Caki2 (cell line): ENCODE data around the gene SERPINB8. TPM values are rescaled to one million over a fixed set of nuclear protein-coding genes. Genes with fewer than 3 reads are reported as not detected.

Experiments used
- DNase-seq: peaks from one replicate; pipeline ENCODE4 v3.0.0-alpha.2; 2015; ENCODE audit warnings: low read depth
- in situ Hi-C: cut with HindIII; loops from 2 replicates; pipeline ENCODE4 v1.10.0; 2016; ENCODE audit warnings: low sequenced_read_pairs, low pct_unique_long_range_greater_than_20kb, mixed read lengths
- total RNA-seq: library from RNA; depleted of rRNA; stranded (reverse); fragments of >200 nt; shearing (Covaris generic); gene quantifications from 2 replicates; pipeline ENCODE4 v1.2.3, GENCODE V29; 2014; ENCODE audit warnings: low replicate concordance

SERPINB8 gene
- total RNA-seq, 1 experiment from 2014 or later = 4.9 TPM

GRCh38 chr18:63961435-63961980 lies 8.4 kb upstream of the SERPINB8 start:
- in situ Hi-C loops = no loop called here
- no peak for DNase-seq

DNA sequence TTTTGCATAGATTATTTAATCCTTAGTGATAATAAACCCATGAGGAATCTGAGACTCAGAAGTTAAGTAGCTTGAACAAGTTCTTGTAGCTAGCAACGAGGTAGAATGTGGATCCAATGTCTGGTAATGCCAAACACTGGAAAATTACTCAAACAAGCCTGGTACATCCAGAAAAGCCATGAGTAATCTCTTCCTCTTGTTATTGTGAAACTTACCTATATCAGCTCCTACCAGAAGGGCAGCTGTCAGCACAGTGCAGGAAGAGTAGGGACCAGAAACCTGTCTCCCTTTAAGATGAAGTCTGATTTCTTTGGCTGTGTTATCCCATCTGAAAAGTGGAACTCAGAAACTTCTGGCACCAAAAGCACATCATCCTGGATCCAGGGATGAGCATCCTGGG lies 7.7 kb upstream of the SERPINB8 start:
- no peak for DNase-seq
- in situ Hi-C loops = no loop called here

- in situ Hi-C loops = no loop called here
These were observed 6.1 kb upstream of the SERPINB8 start for GRCh38 chr18:63963615-63964256.

DNA sequence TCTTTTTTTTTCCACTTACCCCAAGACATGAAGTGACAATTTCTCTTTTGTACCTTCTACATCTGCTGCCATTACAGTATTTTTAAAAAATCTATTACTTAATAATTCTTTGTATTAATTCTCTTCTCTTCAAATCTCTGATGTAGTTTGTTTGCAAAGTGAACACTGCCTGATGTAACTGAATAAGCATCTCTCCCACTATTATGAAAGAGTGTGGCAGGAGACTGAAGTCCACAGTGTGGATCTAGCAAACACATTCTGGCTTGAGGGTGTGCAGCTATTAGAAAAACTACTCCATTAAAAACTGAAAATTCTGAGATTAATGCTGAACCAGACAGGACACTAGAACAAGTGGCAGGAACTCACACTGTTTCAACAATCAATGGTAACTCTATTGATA lies 5.0 kb upstream of the SERPINB8 start:
- no peak for DNase-seq
- in situ Hi-C loops = no loop called here

More at GRCh38 chr18:63963615-63964256, 6.1 kb upstream of the SERPINB8 start:
- DNase-seq = peak; percentile 17

DNA sequence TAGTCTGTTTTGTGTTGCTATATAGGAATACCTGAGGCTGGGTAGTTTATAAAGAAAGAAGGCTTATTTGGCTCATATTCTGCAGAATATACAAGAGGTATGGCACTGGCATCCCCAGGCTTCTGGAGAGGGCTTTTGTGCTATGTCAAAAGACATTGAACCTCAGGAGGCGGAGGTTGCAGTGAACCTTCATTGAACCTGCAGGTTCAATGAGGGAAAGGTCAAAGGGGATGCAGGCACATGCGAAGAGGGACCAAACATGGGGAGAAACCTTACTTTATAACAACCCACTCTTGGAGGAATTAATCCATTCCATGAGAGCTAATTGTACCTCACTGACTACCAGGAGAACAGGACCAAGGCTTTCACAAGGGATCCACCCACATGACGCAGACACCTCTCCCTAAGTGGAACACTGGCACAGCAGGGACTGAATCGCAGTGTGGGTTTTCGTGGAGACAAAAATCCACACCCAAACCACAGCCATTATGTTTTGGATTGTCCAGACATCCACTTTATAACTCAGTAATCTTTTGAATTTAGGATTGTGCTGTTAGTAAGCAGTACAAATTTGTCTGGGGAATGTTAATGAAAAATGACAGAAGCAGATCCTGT lies 4.1 kb upstream of the SERPINB8 start:
- in situ Hi-C loops = no loop called here

DNA sequence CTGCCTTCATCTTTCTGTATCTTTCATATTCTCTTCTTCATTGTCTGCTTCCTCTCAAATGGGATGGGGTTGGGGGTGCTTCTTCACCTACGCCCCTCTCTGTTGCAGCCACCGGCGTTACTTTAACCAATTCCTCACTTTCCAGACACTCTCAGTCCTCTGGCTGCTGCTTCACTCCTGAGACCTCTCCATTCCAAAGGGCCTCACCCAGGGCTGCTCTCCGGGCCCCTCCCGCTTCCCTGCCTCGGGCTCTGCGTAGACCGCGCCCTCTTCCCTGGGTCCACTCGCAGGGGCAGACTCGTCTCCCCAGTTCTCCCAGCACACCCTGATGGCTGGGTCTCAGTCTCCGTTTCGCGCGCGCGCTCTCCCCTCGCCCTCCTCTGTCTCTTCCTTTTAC lies 926 bp downstream of the SERPINB8 start:
- in situ Hi-C loops = no loop called here

More for the DNA sequence above, 4.1 kb upstream of the SERPINB8 start:
- DNase-seq = no peak

DNA sequence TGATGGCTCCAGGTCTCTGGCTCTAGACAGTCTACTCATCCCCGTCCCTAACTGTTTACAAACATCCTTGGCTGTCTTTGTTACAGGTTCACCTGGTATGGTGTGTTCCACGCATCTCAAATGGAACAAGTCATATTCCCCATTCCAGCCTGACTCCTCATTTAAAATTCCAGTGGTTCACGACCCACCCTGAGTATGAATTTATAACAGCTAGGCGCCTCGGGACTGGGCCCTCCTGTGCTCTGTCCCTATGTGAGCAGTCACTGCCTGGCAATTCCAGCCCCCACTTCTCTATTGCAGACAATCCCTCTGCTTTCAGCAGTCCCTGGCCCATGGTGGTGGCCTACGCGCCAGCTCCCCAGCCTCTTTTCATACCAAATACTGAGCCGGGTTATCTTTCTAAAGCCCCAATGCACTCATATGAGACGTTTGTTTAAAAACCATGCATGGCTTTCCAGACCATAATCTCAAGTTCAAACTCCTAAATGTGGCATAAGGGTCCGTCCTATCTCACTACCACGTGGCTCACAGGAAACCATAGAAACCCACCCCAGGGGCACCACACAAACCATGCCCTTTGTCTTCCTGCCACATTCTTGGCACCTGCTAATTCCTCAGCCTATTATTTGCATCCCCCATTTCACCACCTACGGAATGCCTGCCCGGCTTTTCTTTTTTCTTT lies 1.6 kb downstream of the SERPINB8 start:
- in situ Hi-C loops = no loop called here
- DNase-seq = no peak

More for the DNA sequence above, 926 bp downstream of the SERPINB8 start:
- no peak for DNase-seq

DNA sequence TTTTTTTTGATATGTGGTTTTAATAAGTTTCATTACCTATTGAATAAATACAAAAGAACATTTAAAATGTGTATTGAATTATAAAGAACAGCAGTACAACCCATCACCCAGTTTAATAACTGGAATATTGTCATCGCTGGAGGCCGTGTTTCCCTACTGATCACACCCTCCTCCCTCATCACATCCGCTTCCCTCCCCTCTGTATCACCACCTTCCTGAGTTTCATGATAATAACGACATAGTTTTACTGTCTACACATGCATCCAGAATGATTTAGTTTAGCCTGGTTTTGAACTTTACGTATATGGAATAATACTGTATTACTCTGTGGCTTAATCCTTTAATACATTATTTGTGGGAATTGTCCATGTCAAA lies 2.1 kb downstream of the SERPINB8 start:
- no peak for DNase-seq
- in situ Hi-C loops = no loop called here

- in situ Hi-C loops = no loop called here
- DNase-seq = peak; percentile 11
These were observed 5.1 kb downstream of the SERPINB8 start for GRCh38 chr18:63974991-63975390.

GRCh38 chr18:63975628-63976027 lies 5.7 kb downstream of the SERPINB8 start:
- DNase-seq = no peak
- in situ Hi-C loops = no loop called here

GRCh38 chr18:63977040-63977439 lies 7.2 kb downstream of the SERPINB8 start:
- in situ Hi-C loops = no loop called here
- no peak for DNase-seq

DNA sequence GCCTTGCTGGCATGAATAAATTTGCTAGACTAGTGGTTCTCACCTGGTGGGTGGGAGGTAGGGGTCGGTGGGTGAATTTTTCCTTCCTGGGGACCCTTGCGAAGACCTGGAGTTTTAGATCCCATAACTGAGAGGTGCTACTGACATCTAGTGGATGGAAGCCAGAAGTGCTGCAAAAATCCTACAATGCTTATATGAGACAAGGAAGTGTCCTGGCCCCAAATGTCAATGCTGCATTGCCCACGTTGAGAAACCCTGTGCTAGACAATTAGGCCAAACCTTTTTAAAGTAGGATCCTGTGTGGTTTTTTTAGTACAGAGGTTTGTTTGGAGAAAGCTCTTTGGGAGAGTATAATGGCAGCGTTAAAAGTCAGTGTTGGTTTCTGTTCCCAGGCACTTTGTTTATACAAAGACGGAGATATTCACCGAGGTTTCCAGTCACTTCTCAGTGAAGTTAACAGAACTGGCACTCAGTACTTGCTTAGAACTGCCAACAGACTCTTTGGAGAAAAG lies 9.6 kb downstream of the SERPINB8 start:
- in situ Hi-C loops = no loop called here
- peak; percentile 25 for DNase-seq

GRCh38 chr18:63980027-63980426 lies 10.1 kb downstream of the SERPINB8 start:
- DNase-seq = no peak
- in situ Hi-C loops = no loop called here

DNA sequence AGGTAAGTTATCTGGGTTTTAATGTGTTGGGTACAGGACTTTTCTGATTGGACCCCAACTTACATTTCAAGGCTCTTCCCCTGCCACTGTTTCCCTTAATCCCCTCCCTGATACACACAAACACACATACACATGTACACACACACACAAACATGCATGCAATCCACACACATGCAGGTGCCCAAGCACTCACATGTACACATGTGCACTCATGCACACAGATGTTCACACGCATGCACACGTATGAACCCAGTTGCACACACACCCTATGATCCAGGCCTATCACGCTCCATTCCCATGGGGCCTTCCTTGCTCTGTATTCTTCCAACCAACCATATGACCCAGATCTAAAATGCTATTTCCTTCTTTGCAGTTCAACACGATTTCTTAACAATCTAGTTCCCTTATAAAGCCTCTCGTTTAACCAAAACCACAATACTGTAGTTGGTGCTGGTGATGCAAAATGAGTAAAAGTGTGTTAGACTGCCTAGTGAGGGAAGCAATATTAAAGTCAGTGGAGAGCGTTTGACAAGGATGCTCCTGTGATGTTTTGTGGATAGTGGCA lies 11.1 kb downstream of the SERPINB8 start:
- in situ Hi-C loops = no loop called here
- no peak for DNase-seq

DNA sequence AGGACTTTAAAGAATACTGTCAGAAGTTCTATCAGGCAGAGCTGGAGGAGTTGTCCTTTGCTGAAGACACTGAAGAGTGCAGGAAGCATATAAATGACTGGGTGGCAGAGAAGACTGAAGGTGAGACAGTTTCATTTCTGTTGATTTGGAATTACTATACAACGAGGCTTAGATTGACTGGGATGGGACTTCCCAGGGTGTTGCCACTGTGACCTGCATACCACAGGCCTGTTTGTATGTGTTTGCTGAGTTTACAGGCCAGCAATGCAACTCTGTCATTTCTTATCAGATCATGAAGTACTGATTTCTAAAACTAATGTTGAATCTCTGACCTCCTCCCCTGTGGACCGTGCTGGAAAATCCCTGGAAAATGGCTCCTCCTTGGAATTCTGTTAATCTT lies 11.8 kb downstream of the SERPINB8 start:
- no peak for DNase-seq
- in situ Hi-C loops = no loop called here

DNA sequence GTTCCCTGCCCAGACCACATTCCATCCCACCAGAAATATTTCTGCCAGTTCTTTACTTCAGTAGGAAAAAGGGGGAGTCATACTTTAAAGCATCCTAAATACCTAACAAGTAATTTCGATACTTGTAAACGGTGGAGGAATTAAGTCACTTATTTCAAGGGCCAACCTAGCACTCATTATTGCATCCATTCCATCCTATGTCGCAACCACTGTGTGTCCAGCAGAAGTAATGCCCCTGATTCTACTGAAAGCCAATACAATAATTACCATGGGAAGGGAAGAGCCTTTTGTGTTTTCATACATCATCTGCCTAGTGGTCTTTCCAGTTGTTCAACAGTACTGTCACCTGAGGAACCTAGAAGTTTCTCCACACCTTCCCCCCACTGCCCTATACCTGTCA lies 12.5 kb downstream of the SERPINB8 start:
- no peak for DNase-seq
- in situ Hi-C loops = no loop called here

DNA sequence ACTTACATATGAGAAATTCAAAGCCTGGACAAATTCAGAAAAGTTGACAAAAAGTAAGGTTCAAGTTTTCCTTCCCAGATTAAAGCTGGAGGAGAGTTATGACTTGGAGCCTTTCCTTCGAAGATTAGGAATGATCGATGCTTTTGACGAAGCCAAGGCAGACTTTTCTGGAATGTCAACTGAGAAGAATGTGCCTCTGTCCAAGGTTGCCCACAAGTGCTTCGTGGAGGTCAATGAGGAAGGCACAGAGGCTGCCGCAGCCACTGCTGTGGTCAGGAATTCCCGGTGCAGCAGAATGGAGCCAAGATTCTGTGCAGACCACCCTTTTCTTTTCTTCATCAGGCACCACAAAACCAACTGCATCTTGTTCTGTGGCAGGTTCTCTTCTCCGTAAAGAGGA lies 17.0 kb downstream of the SERPINB8 start:
- no peak for DNase-seq
- in situ Hi-C loops = no loop called here

DNA sequence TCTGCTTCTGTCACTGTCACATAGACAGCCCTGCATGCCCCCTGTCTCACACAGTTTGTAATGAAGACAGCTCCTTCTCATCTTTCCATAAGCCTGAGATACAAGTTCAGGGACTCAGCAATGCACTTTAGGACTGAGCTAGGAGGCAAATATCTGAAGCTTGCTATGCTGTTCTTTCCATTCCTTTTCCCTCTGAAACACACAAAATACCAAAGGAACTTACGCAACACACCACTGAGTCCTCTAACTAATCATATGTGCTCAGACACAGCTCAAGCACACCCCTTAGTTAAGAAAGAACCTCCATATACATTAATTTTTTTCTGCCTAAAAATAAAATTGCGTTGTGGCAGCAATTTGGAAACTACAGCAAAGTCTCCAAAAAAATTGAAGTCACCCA lies 17.9 kb downstream of the SERPINB8 start:
- in situ Hi-C loops = no loop called here

GRCh38 chr18:63992751-63993150 lies 22.9 kb downstream of the SERPINB8 start:
- in situ Hi-C loops = no loop called here
- no peak for DNase-seq

More for the DNA sequence above, 17.9 kb downstream of the SERPINB8 start:
- no peak for DNase-seq
